ENCODE data around the gene IL36A.

The IL36A gene

GRCh38 chr2:113002677-113003076 lies 2.6 kb upstream of the IL36A start:
- no peak for DNase-seq (ENCODE audit: low read depth in 2 of 2)

GRCh38 chr2:113007250-113007649 lies 2.0 kb downstream of the IL36A start:
- no peak for DNase-seq (ENCODE audit: low read depth in 2 of 2)

GRCh38 chr2:113009622-113010021 lies 4.4 kb downstream of the IL36A start:
- no peak for DNase-seq (ENCODE audit: low read depth in 2 of 2)

GRCh38 chr2:113010088-113010487 lies 4.8 kb downstream of the IL36A start:
- DNase-seq (ENCODE audit: low read depth in 2 of 2) = no peak

- DNase-seq (ENCODE audit: low read depth in 2 of 2) = no peak
These were observed 5.8 kb downstream of the IL36A start for GRCh38 chr2:113011108-113011507.

GRCh38 chr2:113012436-113013335 lies 7.4 kb downstream of the IL36A start:
- DNase-seq (ENCODE audit: low read depth in 2 of 2) = no peak

GRCh38 chr2:113013336-113013661 lies 8.0 kb downstream of the IL36A start:
- DNase-seq (ENCODE audit: low read depth in 2 of 2) = no peak

GRCh38 chr2:113014067-113014466 lies 8.8 kb downstream of the IL36A start:
- DNase-seq (ENCODE audit: low read depth in 2 of 2) = no peak

GRCh38 chr2:113015042-113015441 lies 9.8 kb downstream of the IL36A start:
- no peak for DNase-seq (ENCODE audit: low read depth in 2 of 2)

GRCh38 chr2:113015655-113016054 lies 10.4 kb downstream of the IL36A start:
- no peak for DNase-seq (ENCODE audit: low read depth in 2 of 2)

GRCh38 chr2:113018509-113018908 lies 13.2 kb downstream of the IL36A start:
- DNase-seq (ENCODE audit: low read depth in 2 of 2) = no peak

- no peak for DNase-seq (ENCODE audit: low read depth in 2 of 2)
These were observed 16.1 kb downstream of the IL36A start for GRCh38 chr2:113021312-113021711.

- DNase-seq (ENCODE audit: low read depth in 2 of 2) = no peak
These were observed 19.5 kb downstream of the IL36A start for GRCh38 chr2:113024764-113025163.

- DNase-seq (ENCODE audit: low read depth in 2 of 2) = no peak
These were observed 20.5 kb downstream of the IL36A start for GRCh38 chr2:113025737-113026136.

GRCh38 chr2:113027691-113028090 lies 22.4 kb downstream of the IL36A start:
- no peak for DNase-seq (ENCODE audit: low read depth in 2 of 2)

- no peak for DNase-seq (ENCODE audit: low read depth in 2 of 2)
These were observed 22.9 kb downstream of the IL36A start for GRCh38 chr2:113028112-113028511.

- DNase-seq (ENCODE audit: low read depth in 2 of 2) = no peak
These were observed 27.5 kb downstream of the IL36A start for GRCh38 chr2:113032737-113033136.

GRCh38 chr2:113034016-113034415 lies 28.8 kb downstream of the IL36A start:
- no peak for DNase-seq (ENCODE audit: low read depth in 2 of 2)

GRCh38 chr2:113036763-113037162 lies 31.5 kb downstream of the IL36A start:
- no peak for DNase-seq (ENCODE audit: low read depth in 2 of 2)

GRCh38 chr2:113038291-113038690 lies 33.0 kb downstream of the IL36A start:
- no peak for DNase-seq (ENCODE audit: low read depth in 2 of 2)

- no peak for DNase-seq (ENCODE audit: low read depth in 2 of 2)
These were observed 33.9 kb downstream of the IL36A start for GRCh38 chr2:113039158-113039557.

GRCh38 chr2:113039719-113040118 lies 34.5 kb downstream of the IL36A start:
- no peak for DNase-seq (ENCODE audit: low read depth in 2 of 2)

GRCh38 chr2:113041871-113042270 lies 36.6 kb downstream of the IL36A start:
- DNase-seq (ENCODE audit: low read depth in 2 of 2) = no peak

- no peak for DNase-seq (ENCODE audit: low read depth in 2 of 2)
These were observed 41.2 kb downstream of the IL36A start for GRCh38 chr2:113046465-113046864.
